ENCODE measurements around the gene TSPAN11. TPM values are rescaled to one million over a fixed set of nuclear protein-coding genes. Genes with fewer than 3 reads are reported as not detected.
A peak's percentile ranks its signal among the peaks of the same experiment; 100 is the strongest.
"Not testable (repeated sequence)": the region's sequence is repeated elsewhere in the genome, so short reads cannot be mapped to it uniquely, and the experiment has no call there.

The TSPAN11 gene
- total RNA-seq, 2 donors from 2014 or later = 2.5 to 4.1 TPM

GRCh38 chr12:30882706-30883105 is 43.8 kb upstream of the TSPAN11 start:
- TF ChIP-seq CTCF (IDR thresholded peaks at IDR 0.05) = peak in 1 of 2 donors; percentile 25
- Histone ChIP-seq H3K4me3 (no peak overlapping the region), H3K4me1 (no peaks in the 10 kb centered on the region), H3K27ac (no peak overlapping the region), H3K27me3 (no peaks in the 10 kb centered on the region), H3K36me3 (no peaks in the 10 kb centered on the region), H3K9me3 (peaks cover 0 to 19% of the 10 kb centered on the region in 2 donors)
- DNase-seq (ENCODE audit: low spot score) = no peak

GRCh38 chr12:30884799-30885198 is 41.7 kb upstream of the TSPAN11 start:
- no peak overlapping the region for H3K27ac ChIP-seq
- H3K36me3 ChIP-seq = no peaks in the 10 kb centered on the region
- H3K4me1 ChIP-seq = no peaks in the 10 kb centered on the region
- H3K4me3 ChIP-seq = no peak overlapping the region
- peaks cover 0 to 26% of the 10 kb centered on the region in 2 donors for H3K9me3 ChIP-seq
- no peak for TF ChIP-seq CTCF (IDR thresholded peaks at IDR 0.05)
- no peak for DNase-seq (ENCODE audit: low spot score)
- H3K27me3 ChIP-seq = no peaks in the 10 kb centered on the region

GRCh38 chr12:30885321-30885720 is 41.2 kb upstream of the TSPAN11 start:
- no peak overlapping the region for H3K27ac ChIP-seq

GRCh38 chr12:30887226-30887625 is 39.3 kb upstream of the TSPAN11 start:
- no peak for TF ChIP-seq CTCF (IDR thresholded peaks at IDR 0.05)
- no peak overlapping the region for H3K27ac ChIP-seq
- no peaks in the 10 kb centered on the region for H3K36me3 ChIP-seq
- no peak overlapping the region for H3K4me3 ChIP-seq
- no peak for DNase-seq (ENCODE audit: low spot score)
- H3K4me1 ChIP-seq = no peaks in the 10 kb centered on the region
- peaks cover 0 to 26% of the 10 kb centered on the region in 2 donors for H3K9me3 ChIP-seq
- H3K27me3 ChIP-seq = no peaks in the 10 kb centered on the region

More at GRCh38 chr12:30885321-30885720, 41.2 kb upstream of the TSPAN11 start:
- no peak for DNase-seq (ENCODE audit: low spot score)
- Histone ChIP-seq H3K4me3 (no peak overlapping the region), H3K36me3 (no peaks in the 10 kb centered on the region), H3K9me3 (peaks cover 0 to 26% of the 10 kb centered on the region in 2 donors), H3K4me1 (no peaks in the 10 kb centered on the region), H3K27me3 (no peaks in the 10 kb centered on the region)
- TF ChIP-seq CTCF (IDR thresholded peaks at IDR 0.05) = no peak

GRCh38 chr12:30888241-30888640 is 38.3 kb upstream of the TSPAN11 start:
- Histone ChIP-seq H3K36me3 (no peaks in the 10 kb centered on the region), H3K4me1 (no peaks in the 10 kb centered on the region), H3K4me3 (no peak overlapping the region), H3K27ac (no peak overlapping the region), H3K9me3 (peaks cover 0 to 26% of the 10 kb centered on the region in 2 donors), H3K27me3 (no peaks in the 10 kb centered on the region)
- no peak for DNase-seq (ENCODE audit: low spot score)
- TF ChIP-seq CTCF (IDR thresholded peaks at IDR 0.05) = no peak

- H3K36me3 ChIP-seq; H3K4me3 ChIP-seq; H3K4me1 ChIP-seq; DNase-seq (ENCODE audit: low spot score); H3K27ac ChIP-seq; H3K9me3 ChIP-seq; H3K27me3 ChIP-seq: not testable (repeated sequence)
These were observed 32.0 kb upstream of the TSPAN11 start for GRCh38 chr12:30894531-30894930.

Data from right atrium auricular region (tissue), 2 donors.